ENCODE measurements around the gene RSPO1.
"Not testable (repeated sequence)": the region's sequence is repeated elsewhere in the genome, so short reads cannot be mapped to it uniquely, and the experiment has no call there.

The RSPO1 gene

GRCh38 chr1:37634244-37634991 lies at the start of gene RSPO1:
RSPO1 (minus strand) TSS chr1:37634892; CDS start chr1:37629661, 5,231 bp downstream.
- no peak for DNase-seq (ENCODE audit: low read depth)

GRCh38 chr1:37684182-37684581 lies 49.5 kb upstream of the RSPO1 start:
- not testable (repeated sequence) for H3K4me3 ChIP-seq (ENCODE audit: low read depth, low read length); DNase-seq (ENCODE audit: low read depth)

More at GRCh38 chr1:37634244-37634991, at the start of gene RSPO1:
- H3K4me3 ChIP-seq (ENCODE audit: low read depth, low read length), result peak within 1 kb of the TSS; percentile 24

GRCh38 chr1:37682334-37682987 lies 47.8 kb upstream of the RSPO1 start:
- DNase-seq (ENCODE audit: low read depth), result peak; percentile 14

GRCh38 chr1:37680933-37681332 lies 46.2 kb upstream of the RSPO1 start:
- H3K4me3 ChIP-seq (ENCODE audit: low read depth, low read length), result no peak overlapping the region
- DNase-seq (ENCODE audit: low read depth), result no peak

More at GRCh38 chr1:37682334-37682987, 47.8 kb upstream of the RSPO1 start:
- no peak overlapping the region for H3K4me3 ChIP-seq (ENCODE audit: low read depth, low read length)

- H3K4me3 ChIP-seq (ENCODE audit: low read depth, low read length), result no peak overlapping the region
- no peak for DNase-seq (ENCODE audit: low read depth)
Measured at GRCh38 chr1:37677808-37678207, 43.1 kb upstream of the RSPO1 start.

- no peak overlapping the region for H3K4me3 ChIP-seq (ENCODE audit: low read depth, low read length)
- no peak for DNase-seq (ENCODE audit: low read depth)
Measured at GRCh38 chr1:37677143-37677439, 42.4 kb upstream of the RSPO1 start.

GRCh38 chr1:37676281-37677142 lies 41.8 kb upstream of the RSPO1 start:
- no peak for DNase-seq (ENCODE audit: low read depth)
- H3K4me3 ChIP-seq (ENCODE audit: low read depth, low read length), result no peak overlapping the region

GRCh38 chr1:37673920-37674319 lies 39.2 kb upstream of the RSPO1 start:
- DNase-seq (ENCODE audit: low read depth), result no peak
- no peak overlapping the region for H3K4me3 ChIP-seq (ENCODE audit: low read depth, low read length)

GRCh38 chr1:37672136-37672870 lies 37.6 kb upstream of the RSPO1 start:
- H3K4me3 ChIP-seq (ENCODE audit: low read depth, low read length), result no peak overlapping the region
- DNase-seq (ENCODE audit: low read depth), result no peak

- DNase-seq (ENCODE audit: low read depth), result no peak
Measured at GRCh38 chr1:37671261-37671660, 36.6 kb upstream of the RSPO1 start.

GRCh38 chr1:37670133-37670532 lies 35.4 kb upstream of the RSPO1 start:
- DNase-seq (ENCODE audit: low read depth), result no peak
- no peak overlapping the region for H3K4me3 ChIP-seq (ENCODE audit: low read depth, low read length)

More at GRCh38 chr1:37671261-37671660, 36.6 kb upstream of the RSPO1 start:
- no peak overlapping the region for H3K4me3 ChIP-seq (ENCODE audit: low read depth, low read length)

GRCh38 chr1:37667023-37667671 lies 32.5 kb upstream of the RSPO1 start:
- no peak for DNase-seq (ENCODE audit: low read depth)
- no peak overlapping the region for H3K4me3 ChIP-seq (ENCODE audit: low read depth, low read length)

- no peak overlapping the region for H3K4me3 ChIP-seq (ENCODE audit: low read depth, low read length)
- DNase-seq (ENCODE audit: low read depth), result no peak
Measured at GRCh38 chr1:37666241-37666867, 31.7 kb upstream of the RSPO1 start.

- no peak overlapping the region for H3K4me3 ChIP-seq (ENCODE audit: low read depth, low read length)
- no peak for DNase-seq (ENCODE audit: low read depth)
Measured at GRCh38 chr1:37663426-37664000, 28.8 kb upstream of the RSPO1 start.

GRCh38 chr1:37662031-37662755 lies 27.5 kb upstream of the RSPO1 start:
- DNase-seq (ENCODE audit: low read depth), result no peak
- no peak overlapping the region for H3K4me3 ChIP-seq (ENCODE audit: low read depth, low read length)

GRCh38 chr1:37661401-37661800 lies 26.7 kb upstream of the RSPO1 start:
- no peak for DNase-seq (ENCODE audit: low read depth)
- H3K4me3 ChIP-seq (ENCODE audit: low read depth, low read length), result no peak overlapping the region

- no peak for DNase-seq (ENCODE audit: low read depth)
- no peak overlapping the region for H3K4me3 ChIP-seq (ENCODE audit: low read depth, low read length)
Measured at GRCh38 chr1:37660664-37661063, 26.0 kb upstream of the RSPO1 start.

- no peak overlapping the region for H3K4me3 ChIP-seq (ENCODE audit: low read depth, low read length)
- no peak for DNase-seq (ENCODE audit: low read depth)
Measured at GRCh38 chr1:37658486-37658885, 23.8 kb upstream of the RSPO1 start.
